ENCODE results near the gene SLCO3A1.

The SLCO3A1 gene

GRCh38 chr15:92083190-92083589, 229.7 kb downstream of the SLCO3A1 start:
- H3K36me3 ChIP-seq (ENCODE audit: control insufficient read depth in 2 of 2, insufficient read depth in 1 of 2, low read length in 2 of 2): no peaks in the 10 kb centered on the region
- no peak overlapping the region for H3K4me3 ChIP-seq (ENCODE audit: low read depth, low read length)
- no peak overlapping the region for H3K27ac ChIP-seq (ENCODE audit: extremely low read depth, low read depth, low read length)
- ChIA-PET CTCF (interaction anchor here (0.6 to 2.6 kb wide), 19 partner anchors 8 to 797 kb away, joined by 3 to 17 read pairs (median 3); no protein-coding TSS in a partner anchor), POLR2A (no interaction called here)
- no peaks in the 10 kb centered on the region for H3K4me1 ChIP-seq (ENCODE audit: control insufficient read depth, insufficient read depth, low read length)
- TF ChIP-seq ZNF37A (tag by site-specific recombination; IDR thresholded peaks at IDR 0.05): no peak
- no peak for TF ChIP-seq ZNF138 (tag by site-specific recombination; IDR thresholded peaks at IDR 0.05; ENCODE audit: borderline replicate concordance)
- TF ChIP-seq SCRT1 (tag by site-specific recombination; IDR thresholded peaks at IDR 0.05; ENCODE audit: borderline replicate concordance): no peak
- no peak for TF ChIP-seq ZFHX2 (tag by site-specific recombination; conservative IDR thresholded peaks at IDR 0.05)
- TF ChIP-seq ZNF292 (tag by site-specific recombination; IDR thresholded peaks at IDR 0.05; ENCODE audit: borderline replicate concordance, low read depth): no peak
- no peak for TF ChIP-seq KLF10 (tag by site-specific recombination; IDR thresholded peaks at IDR 0.05)
- TF ChIP-seq SP2 (tag by site-specific recombination; IDR thresholded peaks at IDR 0.05): no peak
- no peak for TF ChIP-seq ZNF202 (tag by site-specific recombination; IDR thresholded peaks at IDR 0.05; ENCODE audit: borderline replicate concordance)
- TF ChIP-seq ZNF843 (tag by site-specific recombination; IDR thresholded peaks at IDR 0.05): no peak
- TF ChIP-seq PRDM6 (tag by site-specific recombination; IDR thresholded peaks at IDR 0.05): no peak
- no peaks in the 10 kb centered on the region for H3K9me3 ChIP-seq (ENCODE audit: control insufficient read depth, insufficient read depth, low read depth, low read length)

GRCh38 chr15:92087211-92087610, 233.7 kb downstream of the SLCO3A1 start:
- POLR2A ChIA-PET: interaction anchor here (0.6 kb wide), 1 partner anchor 15 kb away, joined by 3 read pairs; no protein-coding TSS in a partner anchor
- H3K36me3 ChIP-seq (ENCODE audit: control insufficient read depth in 2 of 2, insufficient read depth in 1 of 2, low read length in 2 of 2): no peaks in the 10 kb centered on the region
- no peaks in the 10 kb centered on the region for H3K9me3 ChIP-seq (ENCODE audit: control insufficient read depth, insufficient read depth, low read depth, low read length)
- no peak overlapping the region for H3K4me3 ChIP-seq (ENCODE audit: low read depth, low read length)
- H3K4me1 ChIP-seq (ENCODE audit: control insufficient read depth, insufficient read depth, low read length): no peaks in the 10 kb centered on the region
- CTCF ChIA-PET: interaction anchor here (0.6 to 1.4 kb wide), 2 partner anchors 138 to 381 kb away, joined by 3 read pairs; no protein-coding TSS in a partner anchor
- no peak overlapping the region for H3K27ac ChIP-seq (ENCODE audit: extremely low read depth, low read depth, low read length)
- TF ChIP-seq ZNF416 (tag by site-specific recombination; IDR thresholded peaks at IDR 0.05) (no peak), ZNF148 (tag by site-specific recombination; IDR thresholded peaks at IDR 0.05; ENCODE audit: borderline replicate concordance) (no peak), ZNF776 (tag by site-specific recombination; IDR thresholded peaks at IDR 0.05; ENCODE audit: borderline replicate concordance) (no peak), GLI4 (tag by site-specific recombination; IDR thresholded peaks at IDR 0.05) (no peak), ZNF670 (tag by site-specific recombination; IDR thresholded peaks at IDR 0.05; ENCODE audit: low read depth) (no peak), ZNF274 (IDR thresholded peaks at IDR 0.05; ENCODE audit: low read length) (no peak), ZNF274 (tag by site-specific recombination; IDR thresholded peaks at IDR 0.05; ENCODE audit: borderline replicate concordance) (no peak), ATF2 (tag by site-specific recombination; IDR thresholded peaks at IDR 0.05; ENCODE audit: low read depth) (no peak)
